CD4-positive, alpha-beta T cell treated with Interleukin-6 at 100 ng/mL for 8 hours (primary cell): Measurements from ENCODE around the gene FAM222A.

Experiments
- DNase-seq: peaks from one replicate; pipeline ENCODE4 v3.0.0-alpha.2; 2020; ENCODE audit warnings: mixed read lengths, low spot score

FAM222A gene

GRCh38 chr12:109738209-109738608 is 24.6 kb downstream of the FAM222A start:
- no peak for DNase-seq

GRCh38 chr12:109738878-109739665 is 25.4 kb downstream of the FAM222A start:
- DNase-seq: no peak

- no peak for DNase-seq
Measured at GRCh38 chr12:109739747-109740693, 26.4 kb downstream of the FAM222A start.

GRCh38 chr12:109740694-109741245 is 27.1 kb downstream of the FAM222A start:
- DNase-seq: no peak

GRCh38 chr12:109741286-109741969 is 27.8 kb downstream of the FAM222A start:
- DNase-seq: no peak

- DNase-seq: no peak
Measured at GRCh38 chr12:109741970-109742703, 28.5 kb downstream of the FAM222A start.

- no peak for DNase-seq
Measured at GRCh38 chr12:109743076-109743910, 29.7 kb downstream of the FAM222A start.

GRCh38 chr12:109744026-109744425 is 30.4 kb downstream of the FAM222A start:
- no peak for DNase-seq

GRCh38 chr12:109744986-109745942 is 31.6 kb downstream of the FAM222A start:
- no peak for DNase-seq

- DNase-seq: no peak
Measured at GRCh38 chr12:109752117-109753053, 38.8 kb downstream of the FAM222A start.

- no peak for DNase-seq
Measured at GRCh38 chr12:109753054-109753401, 39.4 kb downstream of the FAM222A start.

GRCh38 chr12:109753959-109754358 is 40.3 kb downstream of the FAM222A start:
- no peak for DNase-seq

GRCh38 chr12:109756457-109756856 is 42.8 kb downstream of the FAM222A start:
- no peak for DNase-seq

- DNase-seq: no peak
Measured at GRCh38 chr12:109757671-109758265, 44.1 kb downstream of the FAM222A start.

- no peak for DNase-seq
Measured at GRCh38 chr12:109758426-109759420, 45.1 kb downstream of the FAM222A start.

- no peak for DNase-seq
Measured at GRCh38 chr12:109759595-109759994, 46.0 kb downstream of the FAM222A start.
